ENCODE results near the gene AUP1.

Gene AUP1

DNA sequence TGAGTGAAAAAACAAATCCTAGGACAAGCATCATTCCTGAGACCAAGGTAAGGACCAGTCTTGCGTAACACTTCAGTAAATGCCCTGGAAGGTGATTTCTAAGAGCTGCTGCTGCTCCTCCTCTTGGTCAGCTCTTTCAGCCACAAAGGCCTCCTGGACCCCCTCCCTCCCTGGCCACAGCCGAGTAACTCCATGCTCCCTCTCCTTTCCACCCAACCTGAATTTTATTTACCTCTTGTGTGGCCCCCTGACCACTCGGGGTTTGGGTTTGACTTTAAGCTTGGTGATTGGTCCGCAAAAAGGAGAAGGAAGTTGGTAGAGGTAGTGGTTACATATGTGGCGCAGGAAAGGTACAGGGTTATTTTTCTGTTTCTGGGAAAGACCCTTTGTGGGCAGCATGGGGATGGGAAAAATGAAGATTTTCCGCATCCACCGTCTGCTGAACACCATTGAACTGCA is 9.4 kb upstream of the AUP1 start:
- Histone ChIP-seq H3K27me3 (ENCODE audit: low read length) (no peaks in the 10 kb centered on the region), H3K36me3 (ENCODE audit: low read length) (no peaks in the 10 kb centered on the region), H3K27ac (ENCODE audit: low read depth, low read length) (no peak overlapping the region), H3K9me2 (replicated peaks; ENCODE audit: insufficient read depth, low read length) (no peaks in the 10 kb centered on the region), H4K20me1 (ENCODE audit: low read depth, low read length) (no peaks in the 10 kb centered on the region), H3K79me2 (ENCODE audit: insufficient read depth, low read length) (no peaks in the 10 kb centered on the region), H3K9ac (ENCODE audit: low read length) (no peak overlapping the region), H3K4me2 (ENCODE audit: low read depth, low read length, poor library complexity, severe bottlenecking) (no peak overlapping the region), H3K4me3 (ENCODE audit: insufficient read depth, low read length, poor library complexity, severe bottlenecking) (no peak overlapping the region), H2AFZ (ENCODE audit: low read depth, low read length, severe bottlenecking) (no peak overlapping the region), H3K9me3 (ENCODE audit: insufficient read depth, low read length) (no peaks in the 10 kb centered on the region), H3F3A (ENCODE audit: insufficient read depth) (no peaks in the 10 kb centered on the region)
- no peak for TF ChIP-seq EZH2phosphoT487 (conservative IDR thresholded peaks at IDR 0.05; ENCODE audit: low read length)
- TF ChIP-seq, protein P1, sequence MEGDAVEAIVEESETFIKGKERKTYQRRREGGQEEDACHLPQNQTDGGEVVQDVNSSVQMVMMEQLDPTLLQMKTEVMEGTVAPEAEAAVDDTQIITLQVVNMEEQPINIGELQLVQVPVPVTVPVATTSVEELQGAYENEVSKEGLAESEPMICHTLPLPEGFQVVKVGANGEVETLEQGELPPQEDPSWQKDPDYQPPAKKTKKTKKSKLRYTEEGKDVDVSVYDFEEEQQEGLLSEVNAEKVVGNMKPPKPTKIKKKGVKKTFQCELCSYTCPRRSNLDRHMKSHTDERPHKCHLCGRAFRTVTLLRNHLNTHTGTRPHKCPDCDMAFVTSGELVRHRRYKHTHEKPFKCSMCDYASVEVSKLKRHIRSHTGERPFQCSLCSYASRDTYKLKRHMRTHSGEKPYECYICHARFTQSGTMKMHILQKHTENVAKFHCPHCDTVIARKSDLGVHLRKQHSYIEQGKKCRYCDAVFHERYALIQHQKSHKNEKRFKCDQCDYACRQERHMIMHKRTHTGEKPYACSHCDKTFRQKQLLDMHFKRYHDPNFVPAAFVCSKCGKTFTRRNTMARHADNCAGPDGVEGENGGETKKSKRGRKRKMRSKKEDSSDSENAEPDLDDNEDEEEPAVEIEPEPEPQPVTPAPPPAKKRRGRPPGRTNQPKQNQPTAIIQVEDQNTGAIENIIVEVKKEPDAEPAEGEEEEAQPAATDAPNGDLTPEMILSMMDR (IDR thresholded peaks at IDR 0.05; ENCODE audit: insufficient read depth, low read length, poor library complexity, severe bottlenecking), result no peak

DNA sequence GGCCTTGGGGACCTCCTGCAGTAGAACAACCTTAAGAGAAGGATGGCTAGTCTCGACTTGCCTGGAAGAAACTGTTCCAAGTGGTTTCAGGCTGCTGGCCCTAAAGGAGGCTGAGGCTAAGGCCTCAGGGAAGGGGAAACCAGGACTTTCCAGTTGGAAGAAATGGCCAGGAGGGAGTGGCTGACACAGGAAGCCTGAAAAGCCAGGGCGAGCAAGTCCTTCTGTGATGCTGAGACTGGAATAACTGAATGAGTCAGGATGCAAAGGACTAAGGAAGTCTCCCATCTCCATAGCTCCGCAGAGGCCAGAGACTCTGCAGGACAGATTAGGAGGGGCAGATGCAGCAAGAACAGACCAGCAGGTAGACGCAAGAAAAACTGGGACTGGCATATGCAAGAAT is 7.6 kb upstream of the AUP1 start:
- Histone ChIP-seq H4K20me1 (ENCODE audit: low read depth, low read length) (no peaks in the 10 kb centered on the region), H3K9me2 (replicated peaks; ENCODE audit: insufficient read depth, low read length) (no peaks in the 10 kb centered on the region), H3K4me3 (ENCODE audit: insufficient read depth, low read length, poor library complexity, severe bottlenecking) (no peak overlapping the region), H2AFZ (ENCODE audit: low read depth, low read length, severe bottlenecking) (no peak overlapping the region), H3K4me2 (ENCODE audit: low read depth, low read length, poor library complexity, severe bottlenecking) (no peak overlapping the region), H3K27ac (ENCODE audit: low read depth, low read length) (no peak overlapping the region), H3F3A (ENCODE audit: insufficient read depth) (peaks cover 1% of the 10 kb centered on the region; the same call in 1 of the 2 replicates), H3K79me2 (ENCODE audit: insufficient read depth, low read length) (no peaks in the 10 kb centered on the region), H3K9ac (ENCODE audit: low read length) (no peak overlapping the region), H3K9me3 (ENCODE audit: insufficient read depth, low read length) (no peaks in the 10 kb centered on the region), H3K36me3 (ENCODE audit: low read length) (no peaks in the 10 kb centered on the region), H3K27me3 (ENCODE audit: low read length) (no peaks in the 10 kb centered on the region)
- TF ChIP-seq, protein P1 (IDR thresholded peaks at IDR 0.05; ENCODE audit: insufficient read depth, low read length, poor library complexity, severe bottlenecking), result no peak
- no peak for TF ChIP-seq EZH2phosphoT487 (conservative IDR thresholded peaks at IDR 0.05; ENCODE audit: low read length)

GRCh38 chr2:74536166-74536950 is 6.9 kb upstream of the AUP1 start:
- Histone ChIP-seq H3K9me3 (ENCODE audit: insufficient read depth, low read length) (no peaks in the 10 kb centered on the region), H3K4me3 (ENCODE audit: insufficient read depth, low read length, poor library complexity, severe bottlenecking) (no peak overlapping the region), H3K79me2 (ENCODE audit: insufficient read depth, low read length) (no peaks in the 10 kb centered on the region), H3K36me3 (ENCODE audit: low read length) (no peaks in the 10 kb centered on the region), H3K4me2 (ENCODE audit: low read depth, low read length, poor library complexity, severe bottlenecking) (no peak overlapping the region), H2AFZ (ENCODE audit: low read depth, low read length, severe bottlenecking) (no peak overlapping the region), H3K27ac (ENCODE audit: low read depth, low read length) (no peak overlapping the region), H4K20me1 (ENCODE audit: low read depth, low read length) (no peaks in the 10 kb centered on the region), H3K9ac (ENCODE audit: low read length) (no peak overlapping the region), H3K27me3 (ENCODE audit: low read length) (no peaks in the 10 kb centered on the region), H3F3A (ENCODE audit: insufficient read depth) (peaks cover 5% of the 10 kb centered on the region; the same call in 1 of the 2 replicates), H3K9me2 (replicated peaks; ENCODE audit: insufficient read depth, low read length) (no peaks in the 10 kb centered on the region)
- TF ChIP-seq, protein P1 (IDR thresholded peaks at IDR 0.05; ENCODE audit: insufficient read depth, low read length, poor library complexity, severe bottlenecking), result no peak
- no peak for TF ChIP-seq EZH2phosphoT487 (conservative IDR thresholded peaks at IDR 0.05; ENCODE audit: low read length)
